Bronchial epithelial cell (primary cell): Measurements from ENCODE around the gene C1QTNF1. TPM values are rescaled to one million over a fixed set of nuclear protein-coding genes. Genes with fewer than 3 reads are reported as not detected.
A peak's percentile ranks its signal among the peaks of the same experiment; 100 is the strongest.

Experiments
- DNase-seq: peaks from one replicate; pipeline ENCODE4 v3.0.0-alpha.2; 2010; ENCODE audit warnings: low read depth
- FAIRE-seq: peaks from 2 replicates; lab custom pipeline; 2011; peaks lifted over from hg19 to GRCh38; lab: Jason Lieb, UNC
- H3K27me3 ChIP-seq: 2 replicates; pipeline ENCODE4 v1.5.1; 2011; ENCODE audit warnings: low read length; ENCODE audit not compliant: control insufficient read depth, insufficient read depth
- H3K36me3 ChIP-seq: 2 replicates; pipeline ENCODE4 v1.5.1; 2011; ENCODE audit warnings: low read length; ENCODE audit not compliant: control insufficient read depth, insufficient read depth
- H3K4me3 ChIP-seq: 2 replicates; pipeline ENCODE4 v1.5.1; 2011; ENCODE audit warnings: mild to moderate bottlenecking, low read depth, low read length, control low read depth
- CTCF ChIP-seq: IDR thresholded peaks from 2 replicates; pipeline ENCODE4 v1.5.1; 2011; ENCODE audit warnings: mild to moderate bottlenecking, moderate library complexity, low read length, control low read depth, inconsistent platforms; ENCODE audit not compliant: insufficient read depth, severe bottlenecking
- total RNA-seq: library from RNA; depleted of rRNA; stranded (reverse); fragments of >200 nt; gene quantifications from 2 replicates; pipeline ENCODE4 v1.2.1, GENCODE V29; 2014

The C1QTNF1 gene
- total RNA-seq, 1 donor from 2014 or later: 0.79 TPM

DNA sequence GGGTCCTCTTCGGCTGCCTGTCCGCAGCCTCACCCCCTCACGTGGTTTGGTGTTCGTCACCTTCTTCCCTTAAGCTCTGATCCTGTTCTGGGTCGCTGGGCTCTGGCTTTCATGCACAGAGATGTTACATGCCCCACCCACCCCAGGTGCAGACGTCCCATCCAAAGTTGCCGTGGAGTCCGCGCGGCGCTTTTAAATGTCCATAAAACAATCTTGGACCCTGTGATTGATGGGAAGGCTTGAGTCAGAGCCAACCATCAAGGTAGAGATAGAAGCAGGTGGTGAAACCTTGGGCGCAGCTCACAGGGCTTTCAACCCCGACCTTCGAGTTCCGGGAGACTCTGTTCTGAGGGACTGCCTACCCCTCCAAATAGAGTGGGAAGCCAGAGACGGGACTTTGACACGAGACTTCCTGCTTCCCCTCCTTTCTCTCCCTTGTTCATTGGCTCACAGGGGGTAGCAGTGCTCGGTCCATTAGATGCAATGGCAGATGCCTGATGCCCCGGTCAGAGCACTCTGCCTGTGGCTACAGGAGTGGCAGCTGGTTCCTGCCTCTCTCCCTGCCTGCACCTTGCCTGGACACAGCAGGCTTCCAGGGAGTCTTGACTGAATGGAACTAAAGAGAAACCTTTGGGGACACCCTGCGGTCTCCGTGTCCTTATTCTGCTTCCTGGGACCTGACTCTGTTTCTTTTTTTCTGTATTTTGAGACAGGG, 54.7 kb downstream of the C1QTNF1 start:
- no peak for TF ChIP-seq CTCF
- FAIRE-seq (no peak), DNase-seq (no peak)
- Histone ChIP-seq H3K36me3 (peaks cover 5% of the 10 kb centered on the region), H3K27me3 (no peaks in the 10 kb centered on the region), H3K4me3 (no peak overlapping the region)

- TF ChIP-seq CTCF: no peak
- peaks cover 7% of the 10 kb centered on the region for H3K36me3 ChIP-seq
Measured at GRCh38 chr17:79079421-79080200, 55.6 kb downstream of the C1QTNF1 start.

GRCh38 chr17:79080349-79080748, 56.4 kb downstream of the C1QTNF1 start:
- TF ChIP-seq CTCF: no peak
- Histone ChIP-seq H3K36me3 (peaks cover 8% of the 10 kb centered on the region), H3K4me3 (no peak overlapping the region), H3K27me3 (no peaks in the 10 kb centered on the region)
- FAIRE-seq (no peak), DNase-seq (no peak)

More at GRCh38 chr17:79079421-79080200, 55.6 kb downstream of the C1QTNF1 start:
- FAIRE-seq: peak; percentile 66
- Histone ChIP-seq H3K4me3 (no peak overlapping the region), H3K27me3 (no peaks in the 10 kb centered on the region)
- no peak for DNase-seq

DNA sequence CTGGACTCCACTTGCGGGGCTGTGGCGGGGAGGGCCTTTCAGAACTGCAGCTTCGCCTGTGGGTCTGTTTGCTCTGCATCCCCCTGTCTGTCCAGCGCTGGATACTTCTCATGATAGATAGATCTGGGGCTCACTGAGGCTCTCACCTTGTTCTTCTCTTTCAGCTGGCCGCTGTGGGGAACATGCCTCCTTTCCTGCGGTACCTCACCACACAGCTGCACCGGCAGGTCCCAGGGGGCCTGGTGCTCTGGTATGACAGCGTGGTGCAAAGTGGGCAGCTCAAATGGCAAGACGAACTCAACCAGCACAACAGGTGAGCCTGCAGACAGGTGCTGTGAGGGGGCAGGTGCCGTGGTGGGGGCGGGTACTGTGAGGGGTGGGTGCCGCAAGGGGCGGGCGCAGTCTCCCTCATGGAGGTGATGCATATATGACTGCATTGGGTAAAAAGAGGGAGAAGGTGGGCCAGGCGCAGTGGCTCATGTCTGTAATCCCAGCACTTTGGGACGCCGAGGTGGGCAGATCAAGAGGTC, 56.9 kb downstream of the C1QTNF1 start:
- Histone ChIP-seq H3K36me3 (peaks cover 8% of the 10 kb centered on the region), H3K4me3 (no peak overlapping the region), H3K27me3 (no peaks in the 10 kb centered on the region)
- FAIRE-seq: no peak
- DNase-seq: no peak
- no peak for TF ChIP-seq CTCF

- Histone ChIP-seq H3K4me3 (no peak overlapping the region), H3K27me3 (no peaks in the 10 kb centered on the region), H3K36me3 (peaks cover 8% of the 10 kb centered on the region)
- no peak for FAIRE-seq
- no peak for TF ChIP-seq CTCF
- DNase-seq: no peak
Measured at GRCh38 chr17:79081571-79082276, 57.8 kb downstream of the C1QTNF1 start.
